SU-DHL-6 (cell line): ENCODE results near the gene EDIL3.

ENCODE experiments used
- CTCF ChIP-seq: fragments of 200-600 bp; sonication (generic); IDR thresholded peaks from one replicate; pipeline ENCODE4 v1.5.1; 2017; ENCODE audit warnings: antibody characterized with exemption, mild to moderate bottlenecking, low read length, moderate library complexity; ENCODE audit not compliant: insufficient read depth, poor library complexity, severe bottlenecking
- EZH2phosphoT487 ChIP-seq: fragments of 200-600 bp; sonication (generic), shearing (Covaris generic); conservative IDR thresholded peaks from 2 replicates; pipeline ENCODE4 v1.6.1; 2018; ENCODE audit warnings: mild to moderate bottlenecking, antibody characterized with exemption, low read length, moderate library complexity, mixed read lengths

GRCh38 chr5:84249918-84250630 lies 134.6 kb downstream of the EDIL3 start:
- TF ChIP-seq CTCF: no peak
- no peak for TF ChIP-seq EZH2phosphoT487
